ENCODE measurements around the gene ATP10A.

The ATP10A gene

GRCh38 chr15:25804451-25804850, 58.7 kb downstream of the ATP10A start:
- no peak for DNase-seq (ENCODE audit: low spot score)
- TF ChIP-seq, protein P1, sequence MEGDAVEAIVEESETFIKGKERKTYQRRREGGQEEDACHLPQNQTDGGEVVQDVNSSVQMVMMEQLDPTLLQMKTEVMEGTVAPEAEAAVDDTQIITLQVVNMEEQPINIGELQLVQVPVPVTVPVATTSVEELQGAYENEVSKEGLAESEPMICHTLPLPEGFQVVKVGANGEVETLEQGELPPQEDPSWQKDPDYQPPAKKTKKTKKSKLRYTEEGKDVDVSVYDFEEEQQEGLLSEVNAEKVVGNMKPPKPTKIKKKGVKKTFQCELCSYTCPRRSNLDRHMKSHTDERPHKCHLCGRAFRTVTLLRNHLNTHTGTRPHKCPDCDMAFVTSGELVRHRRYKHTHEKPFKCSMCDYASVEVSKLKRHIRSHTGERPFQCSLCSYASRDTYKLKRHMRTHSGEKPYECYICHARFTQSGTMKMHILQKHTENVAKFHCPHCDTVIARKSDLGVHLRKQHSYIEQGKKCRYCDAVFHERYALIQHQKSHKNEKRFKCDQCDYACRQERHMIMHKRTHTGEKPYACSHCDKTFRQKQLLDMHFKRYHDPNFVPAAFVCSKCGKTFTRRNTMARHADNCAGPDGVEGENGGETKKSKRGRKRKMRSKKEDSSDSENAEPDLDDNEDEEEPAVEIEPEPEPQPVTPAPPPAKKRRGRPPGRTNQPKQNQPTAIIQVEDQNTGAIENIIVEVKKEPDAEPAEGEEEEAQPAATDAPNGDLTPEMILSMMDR (IDR thresholded peaks at IDR 0.05; ENCODE audit: extremely low read depth, missing control alignments) = no peak

DNA sequence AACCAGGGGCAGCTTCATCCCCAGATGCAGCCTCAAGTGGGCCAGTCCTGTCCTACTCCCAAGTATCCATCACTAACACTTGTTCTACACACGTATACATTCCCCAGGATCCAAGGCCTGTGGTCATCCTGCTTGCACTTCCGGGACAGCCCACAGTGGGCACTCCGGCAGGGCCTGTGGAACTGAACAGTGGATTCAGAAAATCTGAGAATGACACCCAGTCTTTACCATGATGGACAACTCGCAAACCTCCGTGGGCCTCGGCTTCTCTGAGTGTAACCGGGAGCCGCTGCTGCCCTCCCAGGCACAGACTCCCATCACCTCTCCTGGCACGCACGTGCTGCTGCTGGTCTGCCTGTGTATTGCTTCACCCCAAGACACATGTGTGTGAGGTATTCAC, 59.6 kb downstream of the ATP10A start:
- no peak for DNase-seq (ENCODE audit: low spot score)
- TF ChIP-seq, protein P1 (IDR thresholded peaks at IDR 0.05; ENCODE audit: extremely low read depth, missing control alignments) = no peak

GRCh38 chr15:25803036-25803435, 60.1 kb downstream of the ATP10A start:
- TF ChIP-seq, protein P1 (IDR thresholded peaks at IDR 0.05; ENCODE audit: extremely low read depth, missing control alignments) = no peak
- no peak for DNase-seq (ENCODE audit: low spot score)

DNA sequence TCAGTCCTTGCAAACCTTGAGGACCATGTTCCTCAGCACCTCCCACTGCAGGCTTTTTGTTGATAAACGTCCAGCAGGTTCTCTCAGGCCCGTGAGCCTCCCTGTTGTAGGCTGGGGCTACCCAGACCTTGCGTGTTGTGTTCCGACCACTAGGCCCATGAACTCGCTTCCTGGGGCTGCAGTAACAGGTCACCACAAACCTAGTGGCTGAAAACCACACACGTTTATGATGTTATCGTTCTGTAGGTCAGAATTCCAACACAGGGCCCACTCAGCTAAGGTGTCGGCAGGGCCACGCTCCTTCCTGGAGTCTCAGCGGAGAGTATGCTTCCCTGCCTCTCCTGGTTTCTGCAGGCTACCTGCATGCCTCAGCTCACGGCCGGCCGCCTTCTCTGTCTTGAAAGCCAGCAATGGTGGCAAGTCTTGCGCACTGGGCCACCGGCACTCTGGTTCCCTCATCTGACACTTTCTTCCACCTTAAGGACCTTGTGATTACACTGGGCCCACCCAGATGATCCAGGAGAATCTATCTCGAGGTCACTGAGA, 60.8 kb downstream of the ATP10A start:
- DNase-seq (ENCODE audit: low spot score) = no peak
- TF ChIP-seq, protein P1 (IDR thresholded peaks at IDR 0.05; ENCODE audit: extremely low read depth, missing control alignments) = no peak

DNA sequence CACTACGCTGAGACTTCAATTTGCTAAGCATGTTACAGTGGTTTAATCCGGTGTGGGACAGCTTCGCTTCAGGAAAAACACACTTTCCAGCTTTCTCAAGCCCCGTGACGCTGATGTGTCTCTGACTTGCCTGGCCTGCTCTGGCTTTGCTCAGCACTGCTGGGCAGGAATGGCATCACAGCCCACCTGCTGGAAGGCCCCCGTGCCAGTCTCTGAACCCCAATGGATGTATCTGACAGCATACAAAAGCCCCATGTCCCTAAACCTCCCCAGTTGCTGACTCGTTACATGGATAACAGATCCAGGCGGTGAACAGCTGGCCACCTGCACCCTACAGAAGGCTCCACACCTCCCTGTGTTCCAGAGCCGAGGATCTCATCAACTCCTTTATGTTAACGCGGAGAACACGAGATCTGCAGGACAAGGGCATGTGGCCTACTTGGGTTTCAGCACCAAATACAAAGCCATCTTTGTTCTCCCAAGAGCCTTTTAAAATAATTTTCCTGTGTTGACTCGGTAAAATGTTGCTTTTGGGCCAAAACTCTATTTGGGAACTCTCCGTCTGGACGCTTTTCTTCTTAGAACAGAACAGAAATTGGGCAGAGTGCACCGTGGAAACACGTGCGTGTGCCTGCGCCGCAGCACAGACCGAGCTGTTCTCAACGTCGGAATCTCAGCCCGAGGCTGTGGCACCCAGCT, 61.4 kb downstream of the ATP10A start:
- TF ChIP-seq, protein P1 (IDR thresholded peaks at IDR 0.05; ENCODE audit: extremely low read depth, missing control alignments) = no peak
- no peak for DNase-seq (ENCODE audit: low spot score)

GRCh38 chr15:25800761-25801515, 62.2 kb downstream of the ATP10A start:
- DNase-seq (ENCODE audit: low spot score) = no peak

More at GRCh38 chr15:25800761-25801515, 62.2 kb downstream of the ATP10A start:
- TF ChIP-seq, protein P1 (IDR thresholded peaks at IDR 0.05; ENCODE audit: extremely low read depth, missing control alignments) = no peak
